PFSK-1 (cell line): ENCODE results near the gene PET100.

ENCODE experiments used
- POLR2AphosphoS5 ChIP-seq: IDR thresholded peaks from 2 replicates; pipeline ENCODE4 v1.6.1; 2012; ENCODE audit warnings: low read depth, mild to moderate bottlenecking, control low read depth, low read length, moderate library complexity
- TAF1 ChIP-seq: IDR thresholded peaks from 2 replicates; pipeline ENCODE4 v1.6.1; 2012; ENCODE audit warnings: low read length, control low read depth, borderline replicate concordance; ENCODE audit not compliant: insufficient read depth
- TF ChIP-seq, protein P1 (sequence below), 2 experiments: IDR thresholded peaks; 2 replicates each; pipeline versions ENCODE4 v1.6.1 to v1.8.0; 2011 to 2012; ENCODE audit warnings: low read depth in 2 of 2, low read length in 2 of 2, control low read depth in 1 of 2, inconsistent platforms in 1 of 2, mild to moderate bottlenecking in 1 of 2, moderate library complexity in 1 of 2; ENCODE audit not compliant: insufficient read depth in 1 of 2

DNA sequence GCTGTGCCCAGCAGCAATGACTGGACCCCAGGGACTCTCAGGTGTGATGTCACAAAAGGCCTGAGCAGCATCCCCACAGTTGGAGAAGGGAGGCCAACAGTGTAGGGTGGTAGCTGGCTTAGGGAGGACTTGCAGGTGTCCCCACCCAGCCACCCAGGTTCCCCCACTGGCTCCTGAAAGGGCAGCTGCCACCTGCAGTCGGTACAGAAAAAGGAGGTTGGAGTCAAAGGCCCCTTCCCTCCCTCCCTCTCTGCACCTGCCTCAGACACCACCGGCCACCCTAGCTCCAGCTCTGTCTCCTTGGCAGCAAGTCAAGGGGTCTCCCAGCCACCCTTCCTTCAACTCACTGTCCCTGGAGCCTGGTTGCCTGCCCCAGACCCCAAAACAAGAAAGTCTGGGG lies 4.1 kb downstream of the PET100 start, which contains the start of gene PCP2:
- TF ChIP-seq, protein P1, sequence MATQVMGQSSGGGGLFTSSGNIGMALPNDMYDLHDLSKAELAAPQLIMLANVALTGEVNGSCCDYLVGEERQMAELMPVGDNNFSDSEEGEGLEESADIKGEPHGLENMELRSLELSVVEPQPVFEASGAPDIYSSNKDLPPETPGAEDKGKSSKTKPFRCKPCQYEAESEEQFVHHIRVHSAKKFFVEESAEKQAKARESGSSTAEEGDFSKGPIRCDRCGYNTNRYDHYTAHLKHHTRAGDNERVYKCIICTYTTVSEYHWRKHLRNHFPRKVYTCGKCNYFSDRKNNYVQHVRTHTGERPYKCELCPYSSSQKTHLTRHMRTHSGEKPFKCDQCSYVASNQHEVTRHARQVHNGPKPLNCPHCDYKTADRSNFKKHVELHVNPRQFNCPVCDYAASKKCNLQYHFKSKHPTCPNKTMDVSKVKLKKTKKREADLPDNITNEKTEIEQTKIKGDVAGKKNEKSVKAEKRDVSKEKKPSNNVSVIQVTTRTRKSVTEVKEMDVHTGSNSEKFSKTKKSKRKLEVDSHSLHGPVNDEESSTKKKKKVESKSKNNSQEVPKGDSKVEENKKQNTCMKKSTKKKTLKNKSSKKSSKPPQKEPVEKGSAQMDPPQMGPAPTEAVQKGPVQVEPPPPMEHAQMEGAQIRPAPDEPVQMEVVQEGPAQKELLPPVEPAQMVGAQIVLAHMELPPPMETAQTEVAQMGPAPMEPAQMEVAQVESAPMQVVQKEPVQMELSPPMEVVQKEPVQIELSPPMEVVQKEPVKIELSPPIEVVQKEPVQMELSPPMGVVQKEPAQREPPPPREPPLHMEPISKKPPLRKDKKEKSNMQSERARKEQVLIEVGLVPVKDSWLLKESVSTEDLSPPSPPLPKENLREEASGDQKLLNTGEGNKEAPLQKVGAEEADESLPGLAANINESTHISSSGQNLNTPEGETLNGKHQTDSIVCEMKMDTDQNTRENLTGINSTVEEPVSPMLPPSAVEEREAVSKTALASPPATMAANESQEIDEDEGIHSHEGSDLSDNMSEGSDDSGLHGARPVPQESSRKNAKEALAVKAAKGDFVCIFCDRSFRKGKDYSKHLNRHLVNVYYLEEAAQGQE (IDR thresholded peaks at IDR 0.05; ENCODE audit: insufficient read depth in 1 of 2, low read depth in 2 of 2, low read length in 2 of 2), result no peak
- no peak for TF ChIP-seq POLR2AphosphoS5
- no peak for TF ChIP-seq TAF1
